Neural cell (in vitro differentiated cells): ENCODE results near the gene TUBA8. TPM values are rescaled to one million over a fixed set of nuclear protein-coding genes. Genes with fewer than 3 reads are reported as not detected.
"Not testable (repeated sequence)": the region's sequence is repeated elsewhere in the genome, so short reads cannot be mapped to it uniquely, and the experiment has no call there.

ENCODE experiments used
- H2AFZ ChIP-seq: fragments of 200-600, 300-800 bp; sonication (generic), shearing (Covaris generic); 2 replicates; pipeline ENCODE4 v1.6.0; 2014; ENCODE audit warnings: low read depth, mild to moderate bottlenecking, antibody characterized with exemption, low read length, moderate library complexity
- H3F3A ChIP-seq: fragments of 200-600 bp; shearing (Covaris generic); 2 replicates; pipeline ENCODE4 v1.6.1; 2016; ENCODE audit warnings: mild to moderate bottlenecking, moderate library complexity, mixed read lengths, antibody characterized with exemption, low read length; ENCODE audit not compliant: insufficient read depth, poor library complexity, severe bottlenecking
- H3K27ac ChIP-seq: fragments of 200-600, 300-800 bp; sonication (generic), shearing (Covaris generic); 2 replicates; pipeline ENCODE4 v1.5.1; 2014; ENCODE audit warnings: mild to moderate bottlenecking, low read length, moderate library complexity
- H3K27me3 ChIP-seq: fragments of 300-800, 200-600 bp; sonication (generic), shearing (Covaris generic); 2 replicates; pipeline ENCODE4 v1.6.0; 2014; ENCODE audit warnings: mild to moderate bottlenecking, low read depth, low read length, moderate library complexity; ENCODE audit not compliant: insufficient read depth
- H3K36me3 ChIP-seq: fragments of 300-800, 200-600 bp; sonication (generic), shearing (Covaris generic); 2 replicates; pipeline ENCODE4 v1.5.1; 2014; ENCODE audit warnings: mild to moderate bottlenecking, antibody characterized with exemption, low read length, moderate library complexity; ENCODE audit not compliant: insufficient read depth
- H3K4me2 ChIP-seq: fragments of 300-800, 200-600 bp; sonication (generic), shearing (Covaris generic); 2 replicates; pipeline ENCODE4 v1.6.0; 2014; ENCODE audit warnings: mild to moderate bottlenecking, low read length
- H3K4me3 ChIP-seq: fragments of 300-800, 200-600 bp; sonication (generic), shearing (Covaris generic); 2 replicates; pipeline ENCODE4 v1.5.1; 2014; ENCODE audit warnings: mild to moderate bottlenecking, low read length, moderate library complexity
- H3K79me2 ChIP-seq: fragments of 200-600 bp; shearing (Covaris generic); replicated peaks from 2 replicates; pipeline ENCODE4 v1.6.0; 2014; ENCODE audit warnings: mild to moderate bottlenecking, low read length, moderate library complexity; ENCODE audit not compliant: insufficient read depth
- H3K9ac ChIP-seq: fragments of 300-800, 200-600 bp; sonication (generic), shearing (Covaris generic); 2 replicates; pipeline ENCODE4 v1.6.1; 2016; ENCODE audit warnings: mild to moderate bottlenecking, low read length, mixed read lengths
- H3K9me2 ChIP-seq: fragments of 200-600 bp; shearing (Covaris generic); 2 replicates; pipeline ENCODE4 v1.6.1; 2016; ENCODE audit warnings: mild to moderate bottlenecking, low read length, mixed read lengths; ENCODE audit not compliant: insufficient read depth
- H3K9me3 ChIP-seq: fragments of 200-600, 300-800 bp; sonication (generic), shearing (Covaris generic); 2 replicates; pipeline ENCODE4 v1.6.1; 2016; ENCODE audit warnings: mild to moderate bottlenecking, mixed run types, low read length, moderate library complexity, mixed read lengths
- H4K20me1 ChIP-seq: fragments of 200-600 bp; shearing (Covaris generic); 2 replicates; pipeline ENCODE4 v1.6.1; 2016; ENCODE audit warnings: mild to moderate bottlenecking, mixed run types; ENCODE audit not compliant: insufficient read depth
- CTCF ChIP-seq: fragments of 450-650 bp; IDR thresholded peaks from 2 replicates; pipeline ENCODE4 v1.5.1; 2014; ENCODE audit warnings: antibody characterized with exemption, mild to moderate bottlenecking, moderate library complexity; ENCODE audit not compliant: poor library complexity, severe bottlenecking
- EP300 ChIP-seq: fragments of 450-650 bp; conservative IDR thresholded peaks from 2 replicates; pipeline ENCODE4 v1.6.1; 2014; ENCODE audit warnings: antibody characterized with exemption, mild to moderate bottlenecking, moderate library complexity; ENCODE audit not compliant: poor library complexity, severe bottlenecking
- EZH2 ChIP-seq: fragments of 200-600, 300-800 bp; shearing (Covaris generic), sonication (generic); IDR thresholded peaks from 2 replicates; pipeline ENCODE4 v1.6.1; 2014; ENCODE audit warnings: antibody characterized with exemption, low read length, borderline replicate concordance, mild to moderate bottlenecking; ENCODE audit not compliant: insufficient read depth, poor library complexity, severe bottlenecking
- MXI1 ChIP-seq: fragments of 450-650 bp; conservative IDR thresholded peaks from 2 replicates; pipeline ENCODE4 v1.6.1; 2014; ENCODE audit warnings: antibody characterized with exemption, mild to moderate bottlenecking; ENCODE audit not compliant: poor library complexity, severe bottlenecking
- POLR2AphosphoS5 ChIP-seq: IDR thresholded peaks from 2 replicates; pipeline ENCODE4 v1.6.1; 2012
- RAD21 ChIP-seq: fragments of 450-650 bp; conservative IDR thresholded peaks from 2 replicates; pipeline ENCODE4 v1.6.1; 2014; ENCODE audit warnings: antibody characterized with exemption, mild to moderate bottlenecking, moderate library complexity
- REST ChIP-seq: IDR thresholded peaks from 2 replicates; pipeline ENCODE4 v1.6.1; 2012; ENCODE audit warnings: borderline replicate concordance
- SMC3 ChIP-seq: fragments of 450-650 bp; conservative IDR thresholded peaks from 2 replicates; pipeline ENCODE4 v1.6.1; 2014; ENCODE audit warnings: antibody characterized with exemption, mild to moderate bottlenecking, moderate library complexity; ENCODE audit not compliant: poor library complexity
- TAF1 ChIP-seq: IDR thresholded peaks from 2 replicates; pipeline ENCODE4 v1.6.1; 2012; ENCODE audit warnings: low read depth
- polyA plus RNA-seq: library from polyadenylated mRNA; depleted of rRNA; stranded (reverse); fragments of >200 nt; gene quantifications from 2 replicates; pipeline ENCODE4 v1.2.3, GENCODE V29; 2014

The TUBA8 gene
- polyA plus RNA-seq, 1 donor from 2014 or later: 1.8 TPM

GRCh38 chr22:18063306-18063705, 47.3 kb upstream of the TUBA8 start:
- Histone ChIP-seq H3K4me3 (no peak overlapping the region), H3F3A (no peaks in the 10 kb centered on the region), H3K36me3 (no peaks in the 10 kb centered on the region), H3K79me2 (no peaks in the 10 kb centered on the region), H2AFZ (no peak overlapping the region), H3K9ac (no peak overlapping the region), H4K20me1 (no peaks in the 10 kb centered on the region), H3K27me3 (no peaks in the 10 kb centered on the region), H3K9me3 (no peaks in the 10 kb centered on the region), H3K4me2 (no peak overlapping the region), H3K9me2 (no peaks in the 10 kb centered on the region), H3K27ac (no peak overlapping the region)
- no peak for TF ChIP-seq CTCF
- TF ChIP-seq MXI1: no peak
- no peak for TF ChIP-seq EZH2
- TF ChIP-seq REST: no peak
- TF ChIP-seq SMC3: no peak
- no peak for TF ChIP-seq EP300
- TF ChIP-seq POLR2AphosphoS5: no peak
- no peak for TF ChIP-seq TAF1
- no peak for TF ChIP-seq RAD21

- not testable (repeated sequence) for H3K9me3 ChIP-seq, H3K4me2 ChIP-seq, H3K79me2 ChIP-seq, H3F3A ChIP-seq, H3K9ac ChIP-seq, H3K27ac ChIP-seq, H3K27me3 ChIP-seq, H3K36me3 ChIP-seq, H3K4me3 ChIP-seq, H3K9me2 ChIP-seq, H2AFZ ChIP-seq, H4K20me1 ChIP-seq
These were observed 46.9 kb upstream of the TUBA8 start for GRCh38 chr22:18063715-18064114.

- Histone ChIP-seq H3K27me3 (no peaks in the 10 kb centered on the region), H3K9me3 (no peaks in the 10 kb centered on the region), H3K36me3 (no peaks in the 10 kb centered on the region), H3K79me2 (no peaks in the 10 kb centered on the region), H3K27ac (no peak overlapping the region), H3K4me3 (no peak overlapping the region), H3K4me2 (no peak overlapping the region), H4K20me1 (no peaks in the 10 kb centered on the region), H2AFZ (no peak overlapping the region), H3F3A (no peaks in the 10 kb centered on the region), H3K9ac (no peak overlapping the region), H3K9me2 (no peaks in the 10 kb centered on the region)
- no peak for TF ChIP-seq RAD21
- no peak for TF ChIP-seq EP300
- no peak for TF ChIP-seq MXI1
- no peak for TF ChIP-seq TAF1
- no peak for TF ChIP-seq CTCF
- TF ChIP-seq SMC3: no peak
- TF ChIP-seq POLR2AphosphoS5: no peak
- TF ChIP-seq REST: no peak
- no peak for TF ChIP-seq EZH2
These were observed 46.0 kb upstream of the TUBA8 start for GRCh38 chr22:18064636-18065035.
